CD14-positive monocyte (primary cell): ENCODE measurements around the gene AIPL1. TPM values are rescaled to one million over a fixed set of nuclear protein-coding genes. Genes with fewer than 3 reads are reported as not detected.

Experiments used
- DNase-seq, 3 donors: peaks; one replicate each; pipeline ENCODE4 v3.0.0-alpha.2; 2011 to 2022
- H2AFZ ChIP-seq: 2 replicates; pipeline ENCODE4 v1.6.0; 2012; ENCODE audit warnings: mild to moderate bottlenecking, low read depth, low read length, inconsistent platforms; ENCODE audit not compliant: insufficient read depth, poor library complexity, severe bottlenecking
- H3K27ac ChIP-seq, 2 donors: 1 replicate in 1 of 2; 2 replicates in 1 of 2; pipeline ENCODE4 v1.5.1; 2012 to 2013; ENCODE audit warnings: low read length in 2 of 2, control low read depth in 1 of 2, inconsistent platforms in 1 of 2, low read depth in 1 of 2, mild to moderate bottlenecking in 1 of 2
- H3K27me3 ChIP-seq, 2 donors: one replicate each; pipeline versions ENCODE4 v1.6.0 to v1.6.1; 2011 to 2013; ENCODE audit warnings: low read length in 2 of 2; ENCODE audit not compliant: control insufficient read depth in 2 of 2, insufficient read depth in 2 of 2
- H3K36me3 ChIP-seq, 2 donors: replicated peaks in 1 of 2; 1 replicate in 1 of 2; 2 replicates in 1 of 2; pipeline versions ENCODE4 v1.5.1 to v1.6.1; 2012 to 2013; ENCODE audit warnings: low read length in 2 of 2, control low read depth in 1 of 2, inconsistent platforms in 1 of 2, mild to moderate bottlenecking in 1 of 2; ENCODE audit not compliant: insufficient read depth in 2 of 2, control insufficient read depth in 1 of 2
- H3K4me1 ChIP-seq, 2 donors: 1 replicate in 1 of 2; 2 replicates in 1 of 2; pipeline versions ENCODE4 v1.5.1 to v1.6.1; 2012 to 2013; ENCODE audit warnings: low read length in 2 of 2, control low read depth in 1 of 2, inconsistent platforms in 1 of 2, mild to moderate bottlenecking in 1 of 2, moderate library complexity in 1 of 2; ENCODE audit not compliant: insufficient read depth in 2 of 2, control insufficient read depth in 1 of 2
- H3K4me2 ChIP-seq: replicated peaks from 2 replicates; pipeline ENCODE3; 2012; ENCODE audit warnings: low read length, moderate library complexity, mild to moderate bottlenecking; ENCODE audit not compliant: poor library complexity, severe bottlenecking; ENCODE audit errors: extremely low read depth
- H3K4me3 ChIP-seq, 3 experiments: fragments of 200-600 bp in 1 of 3; sonication (generic) in 1 of 3; replicated peaks in 1 of 3; 1 replicate in 2 of 3; 2 replicates in 1 of 3; pipeline ENCODE4 v1.5.1; 2011 to 2013; ENCODE audit warnings: low read length in 3 of 3, mild to moderate bottlenecking in 3 of 3, control low read depth in 2 of 3, low read depth in 2 of 3, inconsistent platforms in 1 of 3, moderate library complexity in 1 of 3
- H3K79me2 ChIP-seq: 2 replicates; pipeline ENCODE4 v1.6.0; 2012; ENCODE audit warnings: mild to moderate bottlenecking, control low read depth, inconsistent platforms, low read length, moderate library complexity; ENCODE audit not compliant: insufficient read depth
- H3K9ac ChIP-seq: 2 replicates; pipeline ENCODE4 v1.6.0; 2017; ENCODE audit warnings: low read length, mild to moderate bottlenecking; ENCODE audit not compliant: insufficient read depth, poor library complexity, severe bottlenecking
- H3K9me3 ChIP-seq, 2 donors: replicated peaks in 1 of 2; 1 replicate in 1 of 2; 2 replicates in 1 of 2; pipeline versions ENCODE4 v1.5.1 to v1.6.1; 2012 to 2013; ENCODE audit warnings: low read length in 2 of 2, control low read depth in 1 of 2; ENCODE audit not compliant: control insufficient read depth in 1 of 2, insufficient read depth in 1 of 2
- H4K20me1 ChIP-seq: 2 replicates; pipeline ENCODE4 v1.6.0; 2012; ENCODE audit warnings: mild to moderate bottlenecking, low read length, control low read depth, moderate library complexity; ENCODE audit not compliant: insufficient read depth
- H3K27ac Mint-ChIP-seq, 7 donors: one replicate each; pipeline ENCODE4 v1.8.0; 2020; ENCODE audit warnings: mild to moderate bottlenecking in 7 of 7, mixed read lengths in 7 of 7, moderate library complexity in 6 of 7, inconsistent platforms in 2 of 7
- H3K27me3 Mint-ChIP-seq, 3 donors: one replicate each; pipeline ENCODE4 v1.8.0; 2021 to 2022; ENCODE audit warnings: low read depth in 3 of 3, mild to moderate bottlenecking in 3 of 3, mixed read lengths in 3 of 3, moderate library complexity in 3 of 3, inconsistent platforms in 1 of 3
- H3K36me3 Mint-ChIP-seq, 2 donors: one replicate each; pipeline ENCODE4 v1.8.0; 2020; ENCODE audit warnings: mixed read lengths in 2 of 2, inconsistent platforms in 1 of 2, mild to moderate bottlenecking in 1 of 2
- H3K4me1 Mint-ChIP-seq: one replicate; pipeline ENCODE4 v1.8.0; 2020; ENCODE audit warnings: mild to moderate bottlenecking, mixed read lengths
- H3K4me3 Mint-ChIP-seq, 2 donors: one replicate each; pipeline ENCODE4 v1.8.0; 2020; ENCODE audit warnings: mild to moderate bottlenecking in 2 of 2, mixed read lengths in 2 of 2, moderate library complexity in 1 of 2
- H3K9me3 Mint-ChIP-seq, 7 donors: one replicate each; pipeline ENCODE4 v1.8.0; 2020 to 2022; ENCODE audit warnings: mixed read lengths in 7 of 7, mild to moderate bottlenecking in 6 of 7, moderate library complexity in 6 of 7, inconsistent platforms in 2 of 7
- CTCF ChIP-seq: fragments of 200-600 bp; IDR thresholded peaks from one replicate; pipeline ENCODE4 v1.8.0; 2022; ENCODE audit warnings: antibody characterized with exemption, mild to moderate bottlenecking
- WGBS: methylation state at CpG from one replicate; pipeline ENCODE4 v1.1.5; 2013; ENCODE audit warnings: missing lambda C conversion rate; ENCODE audit not compliant: insufficient coverage; 5-methylcytosine and 5-hydroxymethylcytosine counted together
- intact Hi-C, 2 donors: fragments of 100-400 bp; cut with micrococcal nuclease; formaldehyde crosslinking; loops; one replicate each; pipeline versions ENCODE4 v1.15.0 to v1.15.1; 2023
- polyA plus RNA-seq, 3 donors: library from polyadenylated mRNA; depleted of rRNA in 1 of 3; unstranded in 2 of 3; stranded (reverse) in 1 of 3; fragments of 300-500 nt in 2 of 3; fragments of >200 nt in 1 of 3; fragmentation: Illumina TruSeq in 2 of 3; gene quantifications; 1 replicate in 2 of 3; 2 replicates in 1 of 3; pipeline ENCODE4 v1.2.3, GENCODE V29; 2012 to 2021

Gene AIPL1
- polyA plus RNA-seq, 3 donors = not detected

- no peak overlapping the region for H3K27ac ChIP-seq
- Mint-ChIP-seq H3K27ac (no peak overlapping the region), H3K36me3 (no peaks in the 10 kb centered on the region), H3K27me3 (peaks cover 8 to 21% (median 19%) of the 10 kb centered on the region in 3 donors), H3K4me1 (no peaks in the 10 kb centered on the region), H3K4me3 (no peak overlapping the region), H3K9me3 (peaks cover 2 to 25% (median 11%) of the 10 kb centered on the region in 7 donors)
- no peak overlapping the region for H3K4me2 ChIP-seq
- no peak overlapping the region for H3K4me3 ChIP-seq
- H3K9ac ChIP-seq = no peak overlapping the region
- H3K79me2 ChIP-seq = no peaks in the 10 kb centered on the region
- WGBS = no CpG with 5 or more reads among the region's 6 CpGs
- DNase-seq = no peak
- H3K9me3 ChIP-seq = no peaks in the 10 kb centered on the region
- H2AFZ ChIP-seq = no peak overlapping the region
- no peaks in the 10 kb centered on the region for H3K36me3 ChIP-seq
- H4K20me1 ChIP-seq = no peaks in the 10 kb centered on the region
- intact Hi-C loops = no loop called here
- no peak for TF ChIP-seq CTCF
- H3K4me1 ChIP-seq = no peaks in the 10 kb centered on the region
- peaks cover 0 to 2% of the 10 kb centered on the region in 2 donors for H3K27me3 ChIP-seq
Observed at GRCh38 chr17:6380915-6381438, 53.9 kb downstream of the AIPL1 start.

GRCh38 chr17:6377906-6378305 is 57.0 kb downstream of the AIPL1 start:
- intact Hi-C loops = no loop called here
- Mint-ChIP-seq H3K4me1 (no peaks in the 10 kb centered on the region), H3K9me3 (peaks cover 2 to 25% (median 9%) of the 10 kb centered on the region in 7 donors), H3K36me3 (no peaks in the 10 kb centered on the region), H3K27me3 (peaks cover 11 to 31% (median 28%) of the 10 kb centered on the region in 3 donors), H3K4me3 (no peak overlapping the region), H3K27ac (no peak overlapping the region)
- no peak for DNase-seq
- H3K27ac ChIP-seq = no peak overlapping the region
- no peak for TF ChIP-seq CTCF
- H3K9me3 ChIP-seq = no peaks in the 10 kb centered on the region
- no peaks in the 10 kb centered on the region for H3K79me2 ChIP-seq
- 70% methylated on average over 2 of the region's 3 CpGs for WGBS
- H3K4me3 ChIP-seq = no peak overlapping the region
- H2AFZ ChIP-seq = no peak overlapping the region
- H3K27me3 ChIP-seq = peaks cover 0 to 5% of the 10 kb centered on the region in 2 donors
- H3K4me2 ChIP-seq = no peak overlapping the region
- no peak overlapping the region for H3K9ac ChIP-seq
- H4K20me1 ChIP-seq = no peaks in the 10 kb centered on the region
- H3K4me1 ChIP-seq = no peaks in the 10 kb centered on the region
- H3K36me3 ChIP-seq = no peaks in the 10 kb centered on the region
